Gastroesophageal sphincter (tissue), 3 donors: ENCODE results near the gene METTL15.

ENCODE experiments used
- EP300 ChIP-seq: sonication (generic); formaldehyde crosslinking; IDR thresholded peaks from one replicate; pipeline ENCODE4 v1.6.1; 2017; ENCODE audit warnings: antibody characterized with exemption, mild to moderate bottlenecking
- POLR2A ChIP-seq, 2 donors: fragments of 450-650 bp; IDR thresholded peaks; one replicate each; pipeline ENCODE4 v1.6.1; 2017; ENCODE audit warnings: antibody characterized with exemption in 2 of 2, mild to moderate bottlenecking in 2 of 2, moderate library complexity in 1 of 2
- POLR2AphosphoS5 ChIP-seq: sonication (generic); formaldehyde crosslinking; IDR thresholded peaks from one replicate; pipeline ENCODE4 v1.6.1; 2017; ENCODE audit warnings: antibody characterized with exemption
- TF ChIP-seq, protein P1 (sequence below), 4 experiments: fragments of 200-600 bp in 2 of 4; fragments of 450-650 bp in 2 of 4; sonication (generic) in 1 of 4; IDR thresholded peaks; one replicate each; pipeline ENCODE4 v1.5.1; 2017 to 2019; ENCODE audit warnings: antibody characterized with exemption in 4 of 4, mild to moderate bottlenecking in 2 of 4, moderate library complexity in 2 of 4

GRCh38 chr11:28289444-28289843, 181.3 kb downstream of the METTL15 start:
- TF ChIP-seq, protein P1, sequence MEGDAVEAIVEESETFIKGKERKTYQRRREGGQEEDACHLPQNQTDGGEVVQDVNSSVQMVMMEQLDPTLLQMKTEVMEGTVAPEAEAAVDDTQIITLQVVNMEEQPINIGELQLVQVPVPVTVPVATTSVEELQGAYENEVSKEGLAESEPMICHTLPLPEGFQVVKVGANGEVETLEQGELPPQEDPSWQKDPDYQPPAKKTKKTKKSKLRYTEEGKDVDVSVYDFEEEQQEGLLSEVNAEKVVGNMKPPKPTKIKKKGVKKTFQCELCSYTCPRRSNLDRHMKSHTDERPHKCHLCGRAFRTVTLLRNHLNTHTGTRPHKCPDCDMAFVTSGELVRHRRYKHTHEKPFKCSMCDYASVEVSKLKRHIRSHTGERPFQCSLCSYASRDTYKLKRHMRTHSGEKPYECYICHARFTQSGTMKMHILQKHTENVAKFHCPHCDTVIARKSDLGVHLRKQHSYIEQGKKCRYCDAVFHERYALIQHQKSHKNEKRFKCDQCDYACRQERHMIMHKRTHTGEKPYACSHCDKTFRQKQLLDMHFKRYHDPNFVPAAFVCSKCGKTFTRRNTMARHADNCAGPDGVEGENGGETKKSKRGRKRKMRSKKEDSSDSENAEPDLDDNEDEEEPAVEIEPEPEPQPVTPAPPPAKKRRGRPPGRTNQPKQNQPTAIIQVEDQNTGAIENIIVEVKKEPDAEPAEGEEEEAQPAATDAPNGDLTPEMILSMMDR (IDR thresholded peaks at IDR 0.05): no peak
- TF ChIP-seq POLR2A (IDR thresholded peaks at IDR 0.05) (no peak), POLR2AphosphoS5 (no peak), EP300 (no peak)
